GM12878 (cell line): Measurements from ENCODE around the gene OR10G2.

ENCODE experiments used
- HDAC2 ChIP-seq: fragments of 200-600 bp; sonication (generic); IDR thresholded peaks from 2 replicates; pipeline ENCODE4 v1.6.1; 2017
- PKNOX1 ChIP-seq: fragments of 450-650 bp; IDR thresholded peaks from 2 replicates; pipeline ENCODE4 v1.6.1; 2016; ENCODE audit warnings: mild to moderate bottlenecking
- POLR2AphosphoS5 ChIP-seq: IDR thresholded peaks from 2 replicates; pipeline ENCODE4 v1.6.1; 2011; ENCODE audit warnings: mild to moderate bottlenecking, low read length, inconsistent platforms
- RBBP5 ChIP-seq: fragments of 200-600 bp; sonication (generic); conservative IDR thresholded peaks from 2 replicates; pipeline ENCODE4 v1.6.1; 2016
- TF ChIP-seq, protein P1 (sequence below): IDR thresholded peaks from 2 replicates; pipeline ENCODE4 v1.6.1; 2011; ENCODE audit warnings: mild to moderate bottlenecking, low read depth, low read length, moderate library complexity; ENCODE audit not compliant: insufficient replicate concordance
- TF ChIP-seq, protein P2 (sequence below): IDR thresholded peaks from 2 replicates; pipeline ENCODE4 v1.6.1; 2012; ENCODE audit warnings: low read depth, low read length, improper control_type of control experiment

- TF ChIP-seq, protein P1, sequence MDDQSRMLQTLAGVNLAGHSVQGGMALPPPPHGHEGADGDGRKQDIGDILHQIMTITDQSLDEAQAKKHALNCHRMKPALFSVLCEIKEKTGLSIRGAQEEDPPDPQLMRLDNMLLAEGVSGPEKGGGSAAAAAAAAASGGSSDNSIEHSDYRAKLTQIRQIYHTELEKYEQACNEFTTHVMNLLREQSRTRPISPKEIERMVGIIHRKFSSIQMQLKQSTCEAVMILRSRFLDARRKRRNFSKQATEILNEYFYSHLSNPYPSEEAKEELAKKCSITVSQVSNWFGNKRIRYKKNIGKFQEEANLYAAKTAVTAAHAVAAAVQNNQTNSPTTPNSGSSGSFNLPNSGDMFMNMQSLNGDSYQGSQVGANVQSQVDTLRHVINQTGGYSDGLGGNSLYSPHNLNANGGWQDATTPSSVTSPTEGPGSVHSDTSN, result no peak
- no peak for TF ChIP-seq RBBP5
- TF ChIP-seq, protein P2, sequence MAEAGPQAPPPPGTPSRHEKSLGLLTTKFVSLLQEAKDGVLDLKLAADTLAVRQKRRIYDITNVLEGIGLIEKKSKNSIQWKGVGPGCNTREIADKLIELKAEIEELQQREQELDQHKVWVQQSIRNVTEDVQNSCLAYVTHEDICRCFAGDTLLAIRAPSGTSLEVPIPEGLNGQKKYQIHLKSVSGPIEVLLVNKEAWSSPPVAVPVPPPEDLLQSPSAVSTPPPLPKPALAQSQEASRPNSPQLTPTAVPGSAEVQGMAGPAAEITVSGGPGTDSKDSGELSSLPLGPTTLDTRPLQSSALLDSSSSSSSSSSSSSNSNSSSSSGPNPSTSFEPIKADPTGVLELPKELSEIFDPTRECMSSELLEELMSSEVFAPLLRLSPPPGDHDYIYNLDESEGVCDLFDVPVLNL, result no peak
- TF ChIP-seq PKNOX1, result no peak
- TF ChIP-seq HDAC2, result no peak
- no peak for TF ChIP-seq POLR2AphosphoS5
Measured at GRCh38 chr14:21626491-21627230, 8.1 kb downstream of the OR10G2 start.
